Choroid plexus epithelial cell (primary cell): ENCODE results near the gene ARHGAP40.

Experiments
- DNase-seq: peaks from one replicate; pipeline ENCODE4 v3.0.0-alpha.2; 2010; ENCODE audit warnings: low read depth
- H3K4me3 ChIP-seq: 2 replicates; pipeline ENCODE4 v1.5.1; 2011; ENCODE audit warnings: low read depth, mild to moderate bottlenecking, control low read depth, low read length, moderate library complexity
- TF ChIP-seq, protein P1 (sequence below): conservative IDR thresholded peaks from 2 replicates; pipeline ENCODE4 v1.5.1; 2011; ENCODE audit warnings: low read depth, mild to moderate bottlenecking, control low read depth, inconsistent platforms, low read length, moderate library complexity

ARHGAP40 gene

DNA sequence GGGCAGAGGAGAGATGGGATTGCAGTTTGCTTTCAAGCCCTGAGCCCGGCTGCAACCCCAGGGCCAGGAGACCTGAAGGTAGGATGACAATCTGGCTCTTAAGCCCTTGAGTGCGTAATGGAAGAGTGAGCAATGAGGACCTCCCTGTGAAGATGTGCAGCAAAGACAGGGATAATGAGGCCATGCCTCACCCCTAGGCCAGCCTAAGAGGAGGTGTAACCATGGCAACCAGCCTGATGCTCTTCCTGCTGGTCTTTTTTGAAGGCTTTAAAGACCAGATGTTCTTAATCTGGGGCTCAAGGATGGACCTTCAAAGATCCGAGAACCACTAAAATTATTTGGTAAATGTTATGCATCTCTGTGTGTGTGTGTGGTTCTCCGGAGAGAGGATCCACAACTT is 8.2 kb downstream of the ARHGAP40 start:
- no peak for DNase-seq
- TF ChIP-seq, protein P1, sequence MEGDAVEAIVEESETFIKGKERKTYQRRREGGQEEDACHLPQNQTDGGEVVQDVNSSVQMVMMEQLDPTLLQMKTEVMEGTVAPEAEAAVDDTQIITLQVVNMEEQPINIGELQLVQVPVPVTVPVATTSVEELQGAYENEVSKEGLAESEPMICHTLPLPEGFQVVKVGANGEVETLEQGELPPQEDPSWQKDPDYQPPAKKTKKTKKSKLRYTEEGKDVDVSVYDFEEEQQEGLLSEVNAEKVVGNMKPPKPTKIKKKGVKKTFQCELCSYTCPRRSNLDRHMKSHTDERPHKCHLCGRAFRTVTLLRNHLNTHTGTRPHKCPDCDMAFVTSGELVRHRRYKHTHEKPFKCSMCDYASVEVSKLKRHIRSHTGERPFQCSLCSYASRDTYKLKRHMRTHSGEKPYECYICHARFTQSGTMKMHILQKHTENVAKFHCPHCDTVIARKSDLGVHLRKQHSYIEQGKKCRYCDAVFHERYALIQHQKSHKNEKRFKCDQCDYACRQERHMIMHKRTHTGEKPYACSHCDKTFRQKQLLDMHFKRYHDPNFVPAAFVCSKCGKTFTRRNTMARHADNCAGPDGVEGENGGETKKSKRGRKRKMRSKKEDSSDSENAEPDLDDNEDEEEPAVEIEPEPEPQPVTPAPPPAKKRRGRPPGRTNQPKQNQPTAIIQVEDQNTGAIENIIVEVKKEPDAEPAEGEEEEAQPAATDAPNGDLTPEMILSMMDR, result no peak
- H3K4me3 ChIP-seq, result no peak overlapping the region

DNA sequence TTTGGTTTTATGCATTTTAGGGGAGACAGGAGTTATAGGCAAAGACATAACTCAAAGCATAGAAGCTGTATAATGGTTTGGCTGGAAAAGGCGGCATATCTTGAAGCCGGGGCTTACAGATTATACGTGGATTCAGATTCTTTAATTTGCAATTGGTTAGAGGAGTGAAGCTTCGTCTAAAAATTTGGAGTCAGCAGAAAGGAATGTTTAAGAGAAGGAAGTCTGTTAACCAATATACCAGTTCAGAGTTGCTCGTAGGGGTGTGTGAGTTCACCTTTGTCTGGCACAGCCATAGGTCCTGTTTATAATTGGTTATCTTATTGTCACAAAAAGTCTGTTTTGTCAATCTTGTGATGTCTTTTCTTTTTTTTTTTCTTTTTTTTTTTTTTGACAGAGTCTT is 8.9 kb downstream of the ARHGAP40 start:
- TF ChIP-seq, protein P1, result no peak
- no peak overlapping the region for H3K4me3 ChIP-seq
- peak; percentile 51 for DNase-seq

DNA sequence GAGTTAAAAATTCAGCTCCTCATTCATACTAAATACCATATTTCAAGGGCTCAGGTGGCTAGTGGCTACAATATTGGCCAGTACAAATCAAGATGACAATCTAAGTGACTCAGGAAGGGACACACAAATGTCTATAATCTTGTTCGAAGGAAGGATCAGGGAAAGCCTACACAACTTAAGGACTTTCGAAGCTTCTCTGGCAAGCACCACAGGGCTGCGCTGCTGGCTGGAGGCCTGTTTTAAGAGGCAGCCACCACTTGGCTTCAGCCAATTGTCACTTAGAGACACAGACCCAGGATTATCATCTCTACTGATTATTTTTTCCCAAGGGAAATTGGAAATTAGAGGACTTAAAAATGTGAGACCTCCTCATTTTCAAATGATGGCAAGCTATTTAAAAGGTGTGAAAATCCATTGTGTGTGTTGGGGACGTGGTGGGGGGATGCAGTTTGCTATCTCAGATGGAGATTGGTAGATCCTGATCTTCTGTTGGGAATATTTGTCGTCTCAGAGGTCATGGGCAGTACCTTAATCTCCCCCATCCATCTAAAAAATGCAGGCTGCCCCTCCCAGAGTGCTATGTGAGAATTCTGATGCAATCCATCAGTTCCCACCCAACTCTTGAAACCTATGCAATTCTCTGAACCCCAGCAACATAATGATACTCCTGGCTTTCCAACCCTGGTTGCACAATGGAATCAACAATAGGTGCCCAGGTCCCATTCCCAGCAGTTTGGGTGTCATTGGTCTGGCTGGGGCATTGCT is 11.3 kb downstream of the ARHGAP40 start:
- DNase-seq, result no peak
- TF ChIP-seq, protein P1, result no peak
- H3K4me3 ChIP-seq, result no peak overlapping the region

GRCh38 chr20:38615283-38615682 is 13.7 kb downstream of the ARHGAP40 start:
- H3K4me3 ChIP-seq, result no peak overlapping the region
- DNase-seq, result no peak
- TF ChIP-seq, protein P1, result no peak

GRCh38 chr20:38616457-38616856 is 14.8 kb downstream of the ARHGAP40 start:
- DNase-seq, result no peak
- no peak overlapping the region for H3K4me3 ChIP-seq
- TF ChIP-seq, protein P1, result no peak

- TF ChIP-seq, protein P1, result no peak
- H3K4me3 ChIP-seq, result no peak overlapping the region
- peak; percentile 63 for DNase-seq
Measured at GRCh38 chr20:38617011-38617829, 15.6 kb downstream of the ARHGAP40 start.
